Stomach (tissue), 9 donors: ENCODE data around the gene ZXDC. TPM values are rescaled to one million over a fixed set of nuclear protein-coding genes. Genes with fewer than 3 reads are reported as not detected.

Experiments
- DNase-seq, 2 donors: peaks; one replicate each; pipeline versions ENCODE4 v3.0.0 to v3.0.0-alpha.2; 2013 to 2019
- H3K27ac ChIP-seq, 5 donors: fragments of 200-600 bp in 4 of 5; sonication (generic) in 4 of 5; one replicate each; pipeline ENCODE4 v1.5.1; 2013 to 2019; ENCODE audit warnings: mild to moderate bottlenecking in 1 of 5, moderate library complexity in 1 of 5
- H3K27me3 ChIP-seq, 3 donors: fragments of 200-600 bp; sonication (generic); one replicate each; pipeline ENCODE4 v1.5.1; 2017 to 2019; ENCODE audit warnings: mixed run types in 1 of 3
- H3K36me3 ChIP-seq, 4 donors: fragments of 200-600 bp; sonication (generic); 1 replicate in 3 of 4; 2 replicates in 1 of 4; pipeline ENCODE4 v1.5.1; 2016 to 2019
- H3K4me1 ChIP-seq, 4 donors: fragments of 200-600 bp; sonication (generic); one replicate each; pipeline ENCODE4 v1.5.1; 2016 to 2019
- H3K4me3 ChIP-seq, 4 donors: fragments of 200-600 bp; sonication (generic) in 3 of 4; one replicate each; pipeline ENCODE4 v1.5.1; 2016 to 2019; ENCODE audit warnings: mild to moderate bottlenecking in 1 of 4
- H3K9me3 ChIP-seq, 4 donors: fragments of 200-600 bp; sonication (generic); one replicate each; pipeline ENCODE4 v1.5.1; 2016 to 2019
- EP300 ChIP-seq: sonication (generic); formaldehyde crosslinking; IDR thresholded peaks from one replicate; pipeline ENCODE4 v1.6.1; 2017; ENCODE audit warnings: antibody characterized with exemption
- POLR2A ChIP-seq, 4 donors: fragments of 450-650 bp; IDR thresholded peaks; one replicate each; pipeline ENCODE4 v1.6.1; 2016; ENCODE audit warnings: antibody characterized with exemption in 4 of 4, control low read depth in 2 of 4, mild to moderate bottlenecking in 1 of 4, moderate library complexity in 1 of 4
- POLR2AphosphoS5 ChIP-seq, 3 donors: sonication (generic); formaldehyde crosslinking; IDR thresholded peaks; one replicate each; pipeline ENCODE4 v1.6.1; 2016; ENCODE audit warnings: antibody characterized with exemption in 3 of 3
- WGBS, 5 donors: extraction: QIAGEN DNeasy Blood & Tissue Kit in 3 of 5; methylation state at CpG; one replicate each; pipeline versions ENCODE4 v1.1.5 to v1.1.7; 2013 to 2018; 5-methylcytosine and 5-hydroxymethylcytosine counted together
- intact Hi-C: fragments of 100-400 bp; cut with DNase I; formaldehyde crosslinking; loops from one replicate; pipeline ENCODE4 v1.15.1; 2023; ENCODE audit warnings: low total_unique reads
- polyA plus RNA-seq, 3 donors: library from polyadenylated mRNA; stranded (reverse); fragments of 200-250 nt; gene quantifications; one replicate each; pipeline ENCODE4 v1.2.3, GENCODE V29; 2013
- total RNA-seq, 5 donors: library from RNA; depleted of rRNA; stranded (reverse); fragments of >200 nt; gene quantifications; one replicate each; pipeline versions ENCODE4 v1.1.0 to v1.2.3, GENCODE V29; 2014 to 2016
- TF ChIP-seq, protein P1 (sequence below), 7 experiments: fragments of 450-650 bp in 4 of 7; fragments of 200-600 bp in 3 of 7; sonication (generic) in 3 of 7; IDR thresholded peaks; one replicate each; pipeline ENCODE4 v1.5.1; 2016 to 2019; ENCODE audit warnings: antibody characterized with exemption in 7 of 7, control low read depth in 2 of 7, mild to moderate bottlenecking in 1 of 7
- donor health status: healthy with polysubstance abuse.
- donor health status: Bipolar disorder and iron deficiency.
- donor health status: healthy.

ZXDC gene
- total and polyA plus RNA-seq, 8 donors = 6.1 to 73.2 (median 22.4) TPM

DNA sequence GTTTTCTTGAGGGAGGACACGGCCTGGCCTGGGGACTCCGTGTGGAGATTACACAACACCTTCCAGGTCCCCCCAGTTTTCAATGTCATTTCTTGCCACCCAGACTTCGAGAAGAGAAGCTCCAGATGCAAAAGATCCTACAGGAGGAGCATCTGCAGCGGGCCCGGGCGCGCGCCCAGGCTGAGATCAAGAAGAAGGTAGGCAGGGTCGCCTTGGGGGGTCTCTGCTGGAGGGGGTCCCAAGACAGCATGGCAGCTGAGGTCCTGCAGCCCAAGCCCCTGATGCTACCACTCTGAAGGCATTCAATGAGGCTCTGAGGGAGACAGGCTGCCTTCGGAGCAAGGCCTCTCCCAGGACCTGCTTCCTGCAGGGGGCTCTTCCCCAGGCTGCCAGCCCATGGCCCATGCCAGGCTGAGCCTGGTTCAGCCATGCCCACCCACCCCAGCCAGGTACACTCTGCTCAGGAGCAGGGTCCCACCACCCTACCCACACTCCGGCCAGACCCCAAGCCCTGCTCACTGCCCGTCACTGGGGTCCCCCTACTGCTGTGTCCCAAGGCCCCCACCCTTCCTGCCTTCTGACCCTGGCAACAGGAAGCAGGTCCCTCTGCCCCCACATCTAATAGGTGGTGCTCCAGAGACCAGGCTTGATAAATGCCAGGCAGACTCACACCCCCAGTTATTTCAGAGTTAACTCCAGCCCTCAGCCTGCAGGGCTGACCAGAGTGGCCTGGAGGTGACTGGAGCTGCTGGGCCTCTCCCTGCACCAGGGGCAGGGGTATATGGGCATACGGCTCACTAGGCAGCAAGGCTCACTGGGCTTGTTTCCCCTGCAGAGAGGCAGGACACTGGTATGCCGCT lies 40.0 kb downstream of the ZXDC start:
- no peaks in the 10 kb centered on the region for H3K27me3 ChIP-seq
- peak in 1 of 2 donors; percentile 16 for DNase-seq
- H3K4me1 ChIP-seq = no peaks in the 10 kb centered on the region
- TF ChIP-seq, protein P1, sequence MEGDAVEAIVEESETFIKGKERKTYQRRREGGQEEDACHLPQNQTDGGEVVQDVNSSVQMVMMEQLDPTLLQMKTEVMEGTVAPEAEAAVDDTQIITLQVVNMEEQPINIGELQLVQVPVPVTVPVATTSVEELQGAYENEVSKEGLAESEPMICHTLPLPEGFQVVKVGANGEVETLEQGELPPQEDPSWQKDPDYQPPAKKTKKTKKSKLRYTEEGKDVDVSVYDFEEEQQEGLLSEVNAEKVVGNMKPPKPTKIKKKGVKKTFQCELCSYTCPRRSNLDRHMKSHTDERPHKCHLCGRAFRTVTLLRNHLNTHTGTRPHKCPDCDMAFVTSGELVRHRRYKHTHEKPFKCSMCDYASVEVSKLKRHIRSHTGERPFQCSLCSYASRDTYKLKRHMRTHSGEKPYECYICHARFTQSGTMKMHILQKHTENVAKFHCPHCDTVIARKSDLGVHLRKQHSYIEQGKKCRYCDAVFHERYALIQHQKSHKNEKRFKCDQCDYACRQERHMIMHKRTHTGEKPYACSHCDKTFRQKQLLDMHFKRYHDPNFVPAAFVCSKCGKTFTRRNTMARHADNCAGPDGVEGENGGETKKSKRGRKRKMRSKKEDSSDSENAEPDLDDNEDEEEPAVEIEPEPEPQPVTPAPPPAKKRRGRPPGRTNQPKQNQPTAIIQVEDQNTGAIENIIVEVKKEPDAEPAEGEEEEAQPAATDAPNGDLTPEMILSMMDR (IDR thresholded peaks at IDR 0.05) = no peak
- TF ChIP-seq EP300 (no peak), POLR2AphosphoS5 (IDR thresholded peaks at IDR 0.05) (no peak), POLR2A (IDR thresholded peaks at IDR 0.05) (no peak)
- H3K36me3 ChIP-seq = peaks cover 39 to 79% (median 69%) of the 10 kb centered on the region in 4 donors
- WGBS, 5 donors = 95 to 98% (median 97%) methylated on average over 13 to 14 of the region's 14 CpGs
- intact Hi-C loops = no loop called here
- no peak overlapping the region for H3K4me3 ChIP-seq
- H3K27ac ChIP-seq = no peak overlapping the region
- H3K9me3 ChIP-seq = peaks cover 0 to 3% (median 0%) of the 10 kb centered on the region in 4 donors

DNA sequence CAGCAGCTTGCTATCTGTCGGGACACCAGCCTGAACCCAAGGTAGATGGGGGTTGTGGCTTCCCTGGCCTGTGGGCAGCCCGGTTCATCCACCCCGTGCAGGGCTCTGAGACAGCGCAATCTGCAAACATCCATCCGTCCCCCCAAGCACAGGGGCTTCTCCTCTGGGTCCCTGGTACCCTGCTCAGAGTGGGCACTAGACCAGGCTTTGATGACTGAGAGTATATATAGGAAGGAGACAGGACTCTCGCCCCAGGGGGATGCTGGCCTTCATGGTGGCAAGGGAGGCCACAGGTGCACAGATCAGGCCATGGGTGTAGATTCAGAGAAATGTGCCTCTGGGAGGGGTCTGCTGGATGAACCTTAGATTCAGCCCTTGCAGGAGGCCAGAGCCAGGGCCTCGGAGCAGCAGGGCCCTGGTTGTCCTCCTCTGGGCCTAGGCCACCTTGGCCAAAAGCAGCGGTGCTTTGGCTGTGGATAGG lies 40.7 kb downstream of the ZXDC start:
- peak in 1 of 2 donors; percentile 19 for DNase-seq
- WGBS, 5 donors = 88 to 94% (median 90%) methylated on average over 3 to 8 of the region's 8 CpGs
- Histone ChIP-seq H3K36me3 (peaks cover 37 to 73% (median 63%) of the 10 kb centered on the region in 4 donors), H3K4me3 (no peak overlapping the region), H3K4me1 (no peaks in the 10 kb centered on the region), H3K9me3 (peaks cover 0 to 3% (median 0%) of the 10 kb centered on the region in 4 donors), H3K27ac (no peak overlapping the region), H3K27me3 (no peaks in the 10 kb centered on the region)
- TF ChIP-seq, protein P1 (IDR thresholded peaks at IDR 0.05) = no peak
- no peak for TF ChIP-seq EP300
- no peak for TF ChIP-seq POLR2A (IDR thresholded peaks at IDR 0.05)
- TF ChIP-seq POLR2AphosphoS5 (IDR thresholded peaks at IDR 0.05) = no peak
- intact Hi-C loops = no loop called here

DNA sequence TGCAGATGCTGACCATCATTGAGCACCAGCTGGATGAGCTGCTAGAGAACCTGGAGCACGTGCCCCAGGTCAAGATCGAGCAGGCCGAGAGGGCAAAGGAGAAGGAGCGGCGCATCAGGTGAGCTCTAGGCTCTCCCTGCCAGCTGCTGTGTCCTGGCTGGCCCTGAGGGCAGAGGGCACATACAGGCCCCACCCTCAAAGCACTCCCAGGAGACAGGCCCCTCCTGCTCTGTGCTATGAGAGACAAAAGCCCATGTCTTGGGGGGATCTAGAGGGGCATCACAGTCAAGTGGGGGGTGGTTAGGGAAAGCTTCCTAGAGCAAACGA lies 41.5 kb downstream of the ZXDC start:
- peak in 1 of 2 donors; percentile 20 for DNase-seq
- H3K27ac ChIP-seq = no peak overlapping the region
- H3K36me3 ChIP-seq = peaks cover 29 to 66% (median 55%) of the 10 kb centered on the region in 4 donors
- no peak overlapping the region for H3K4me3 ChIP-seq
- H3K27me3 ChIP-seq = no peaks in the 10 kb centered on the region
- whole genome bisulfite sequencing, 5 donors = 87 to 95% (median 90%) methylated on average over 2 to 6 of the region's 6 CpGs
- TF ChIP-seq, protein P1 (IDR thresholded peaks at IDR 0.05) = no peak
- TF ChIP-seq POLR2A (IDR thresholded peaks at IDR 0.05) (no peak), POLR2AphosphoS5 (IDR thresholded peaks at IDR 0.05) (no peak), EP300 (no peak)
- intact Hi-C loops = no loop called here
- H3K4me1 ChIP-seq = no peaks in the 10 kb centered on the region
- peaks cover 0 to 3% (median 0%) of the 10 kb centered on the region in 4 donors for H3K9me3 ChIP-seq

DNA sequence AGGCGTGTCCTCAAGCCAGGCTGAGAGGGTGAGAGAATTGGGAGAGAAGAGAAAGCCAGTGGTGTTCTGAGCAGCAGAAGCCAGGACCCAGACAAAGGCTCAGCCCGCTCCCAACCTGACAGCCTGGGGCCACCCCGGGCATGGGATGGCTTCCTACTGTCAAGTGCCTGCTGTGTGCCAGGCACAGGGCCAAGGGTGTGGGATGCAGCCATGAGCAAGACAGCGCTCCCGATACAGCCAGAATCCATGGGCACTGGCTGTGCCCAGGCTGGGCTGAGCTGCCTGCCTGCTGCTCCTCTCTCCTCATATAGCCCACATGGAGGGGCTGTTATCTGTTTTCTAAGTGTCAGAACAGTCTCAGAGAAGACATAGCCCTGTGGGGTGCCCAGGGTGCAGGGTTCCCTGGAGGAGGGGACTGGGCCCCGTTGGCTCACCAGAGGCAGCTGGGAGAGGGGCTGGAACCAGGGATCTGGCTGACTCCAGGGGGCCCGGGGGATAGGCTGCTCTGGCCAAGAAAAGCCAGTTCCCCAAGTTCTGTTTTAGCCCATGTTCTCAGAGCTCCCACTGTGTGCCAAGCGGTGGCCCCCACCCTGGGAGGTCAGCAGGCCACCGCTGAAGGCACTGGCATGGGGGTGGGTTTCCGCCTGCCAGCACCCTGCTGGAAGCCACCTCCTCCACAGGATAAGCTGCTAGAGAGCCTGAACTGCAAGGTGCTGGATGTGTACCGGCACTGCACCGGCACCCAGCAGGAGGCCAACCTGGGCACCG lies 42.0 kb downstream of the ZXDC start:
- TF ChIP-seq POLR2AphosphoS5 (IDR thresholded peaks at IDR 0.05) = no peak
- no peak for TF ChIP-seq POLR2A (IDR thresholded peaks at IDR 0.05)
- TF ChIP-seq, protein P1 (IDR thresholded peaks at IDR 0.05) = no peak
- TF ChIP-seq EP300 = no peak
- peak in 1 of 2 donors; percentile 22 for DNase-seq
- Histone ChIP-seq H3K4me1 (no peaks in the 10 kb centered on the region), H3K4me3 (no peak overlapping the region), H3K9me3 (peaks cover 0 to 3% (median 1%) of the 10 kb centered on the region in 4 donors), H3K27me3 (no peaks in the 10 kb centered on the region), H3K27ac (no peak overlapping the region), H3K36me3 (peaks cover 27 to 60% (median 50%) of the 10 kb centered on the region in 4 donors)
- WGBS, 5 donors = 85 to 95% (median 93%) methylated on average over 10 to 13 of the region's 13 CpGs
- intact Hi-C loops = no loop called here
